IPS-18c (cell line): ENCODE measurements around the gene TMEM37.
A peak's percentile ranks its signal among the peaks of the same experiment; 100 is the strongest.

Experiments used
- H3K4me3 ChIP-seq: 2 replicates; pipeline ENCODE4 v1.7.0; 2013; ENCODE audit warnings: low read depth, mild to moderate bottlenecking, low read length, moderate library complexity; ENCODE audit not compliant: insufficient read depth
- H3K9me3 ChIP-seq: one replicate; pipeline ENCODE4 v1.6.1; 2013; ENCODE audit warnings: mild to moderate bottlenecking, low read length, moderate library complexity; ENCODE audit not compliant: control insufficient read depth, insufficient read depth

Gene TMEM37

DNA sequence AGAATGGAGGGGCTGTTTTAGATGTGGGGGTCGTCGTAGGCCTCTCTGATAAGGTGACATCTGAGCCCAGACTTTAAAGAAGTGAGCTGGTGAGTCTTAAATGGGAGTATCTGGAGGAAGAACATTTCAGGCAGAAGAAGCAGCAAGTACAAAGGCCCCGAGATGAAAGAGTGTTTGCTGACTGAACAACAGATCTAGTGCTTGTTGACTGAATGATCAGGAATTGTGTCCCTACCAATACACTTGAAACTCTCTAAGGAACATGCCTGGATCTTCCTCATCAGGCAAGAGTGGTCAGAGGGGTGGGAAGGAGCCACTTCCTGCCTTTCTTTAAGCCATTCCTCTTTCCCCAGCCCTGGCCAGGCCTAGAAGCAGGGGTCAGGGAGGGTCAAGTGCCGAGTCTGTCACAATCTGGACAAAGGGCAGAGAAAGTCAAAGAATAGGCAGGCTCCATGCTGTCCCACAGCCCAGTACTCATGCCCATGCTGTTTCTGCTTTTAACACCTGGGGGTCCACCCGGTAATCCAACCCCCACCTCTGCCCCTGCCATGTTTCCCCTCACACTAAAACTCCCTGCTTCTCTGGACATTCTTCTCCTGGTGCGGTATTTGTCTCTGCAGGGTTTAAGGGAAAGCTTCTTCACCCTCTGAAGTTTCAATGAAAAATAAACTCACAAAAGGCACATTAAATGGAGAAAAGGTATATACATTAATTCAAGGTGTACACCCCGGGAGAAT, 3.0 kb upstream of the TMEM37 start:
- no peak overlapping the region for H3K4me3 ChIP-seq
- no peaks in the 10 kb centered on the region for H3K9me3 ChIP-seq

DNA sequence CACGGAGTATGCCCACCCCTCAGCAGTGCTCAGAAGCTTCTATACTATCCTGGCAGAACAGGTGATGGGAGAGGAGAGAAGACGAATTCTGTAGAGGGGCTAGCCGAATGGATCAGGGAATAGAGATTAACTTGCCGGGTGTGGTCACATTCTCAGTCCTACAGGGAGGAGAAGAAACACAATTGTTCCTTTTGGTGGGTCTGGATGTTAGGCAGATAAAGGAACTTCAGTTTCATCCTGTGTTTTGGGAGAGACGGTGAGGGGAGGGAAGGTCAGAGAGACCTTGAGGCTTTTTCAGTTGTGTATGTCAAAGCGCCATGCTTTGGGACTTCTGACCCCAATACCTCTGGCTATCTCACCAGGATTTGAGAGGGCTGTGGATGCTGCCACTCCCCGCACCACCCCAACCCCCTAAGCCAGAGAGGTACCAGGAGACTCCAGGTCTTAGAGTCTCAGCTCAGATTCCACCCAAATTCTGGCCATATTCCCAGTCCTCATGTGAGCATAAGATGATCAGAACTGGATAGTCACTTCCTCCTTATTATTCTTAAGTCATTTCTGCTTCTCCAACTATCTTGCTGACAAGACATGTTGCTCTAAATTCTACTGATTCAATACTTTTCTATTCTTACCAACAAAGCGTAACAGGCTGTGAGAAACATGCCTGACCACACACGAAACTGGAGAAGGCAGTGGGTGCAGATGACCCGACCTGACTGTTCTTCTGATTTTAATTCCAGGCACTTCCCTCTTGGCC, 2.3 kb upstream of the TMEM37 start:
- Histone ChIP-seq H3K4me3 (no peak overlapping the region), H3K9me3 (no peaks in the 10 kb centered on the region)

DNA sequence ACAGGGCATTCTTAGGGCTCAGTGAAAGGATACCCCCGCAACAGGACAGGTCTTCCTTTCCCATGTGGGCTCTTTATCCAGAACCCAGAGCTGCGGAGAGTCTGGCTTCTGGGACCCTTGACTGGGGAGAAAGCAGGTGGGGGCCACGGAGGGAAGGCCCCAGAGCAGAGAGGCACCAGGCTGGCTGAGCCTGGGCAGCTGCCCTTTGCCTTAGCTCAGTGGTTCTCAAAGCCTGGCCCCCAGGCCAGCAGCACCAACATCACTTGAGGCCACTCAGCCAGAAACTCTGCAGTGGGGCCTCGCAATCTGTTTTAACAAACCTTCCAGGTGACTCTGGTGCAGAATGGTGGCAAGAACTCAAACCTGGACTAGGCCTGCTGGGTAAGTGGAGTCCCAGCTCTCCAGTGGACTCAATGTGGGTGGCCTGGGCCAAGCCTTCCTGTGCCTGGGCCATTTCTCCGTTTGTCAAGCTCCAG, 1.6 kb upstream of the TMEM37 start:
- Histone ChIP-seq H3K9me3 (no peaks in the 10 kb centered on the region), H3K4me3 (no peak overlapping the region)

DNA sequence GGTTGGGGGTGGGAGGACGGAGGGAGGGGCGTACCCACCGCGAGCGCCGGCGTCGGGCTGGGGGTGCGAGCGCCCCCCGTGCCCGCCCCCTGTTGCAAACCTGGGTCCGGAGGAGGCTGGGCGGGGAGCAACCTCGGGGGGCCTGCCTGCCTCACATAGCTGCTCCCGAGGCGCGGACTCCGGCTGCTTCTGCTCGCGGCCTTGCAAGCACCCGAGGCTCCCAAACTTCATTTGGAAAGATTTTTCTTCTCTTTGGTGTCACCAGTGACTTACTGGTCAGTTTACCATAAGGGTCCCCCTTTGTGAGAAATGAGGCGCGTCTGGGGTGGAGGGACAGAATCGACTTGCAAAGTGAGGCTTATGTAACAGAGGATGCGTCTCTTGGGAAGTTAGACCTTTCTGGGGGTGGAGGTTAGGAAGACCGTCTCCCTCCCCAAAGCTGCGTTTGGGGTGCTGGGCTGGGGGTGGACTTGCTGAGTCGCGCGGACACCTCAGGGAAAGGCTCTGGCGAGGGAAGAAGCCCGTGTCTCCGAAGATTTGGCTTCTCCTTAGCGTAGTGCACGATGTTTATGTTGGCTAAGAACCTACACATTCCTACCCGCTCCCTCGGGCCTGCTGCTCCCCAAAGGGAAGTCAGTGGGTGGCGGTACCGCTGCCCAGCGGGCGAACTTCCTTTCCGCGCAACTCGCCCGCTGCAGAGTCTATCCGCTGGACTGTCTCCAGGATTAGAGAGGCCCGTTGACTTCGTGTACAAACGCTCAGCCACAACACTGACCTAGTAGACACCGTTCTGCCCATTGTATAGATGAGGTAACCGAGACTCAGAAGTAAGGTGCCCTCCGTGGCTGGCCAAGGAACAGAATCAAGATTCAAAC, 559 bp downstream of the TMEM37 start:
- peak overlapping the region; percentile 75 for H3K4me3 ChIP-seq
- H3K9me3 ChIP-seq: no peaks in the 10 kb centered on the region

DNA sequence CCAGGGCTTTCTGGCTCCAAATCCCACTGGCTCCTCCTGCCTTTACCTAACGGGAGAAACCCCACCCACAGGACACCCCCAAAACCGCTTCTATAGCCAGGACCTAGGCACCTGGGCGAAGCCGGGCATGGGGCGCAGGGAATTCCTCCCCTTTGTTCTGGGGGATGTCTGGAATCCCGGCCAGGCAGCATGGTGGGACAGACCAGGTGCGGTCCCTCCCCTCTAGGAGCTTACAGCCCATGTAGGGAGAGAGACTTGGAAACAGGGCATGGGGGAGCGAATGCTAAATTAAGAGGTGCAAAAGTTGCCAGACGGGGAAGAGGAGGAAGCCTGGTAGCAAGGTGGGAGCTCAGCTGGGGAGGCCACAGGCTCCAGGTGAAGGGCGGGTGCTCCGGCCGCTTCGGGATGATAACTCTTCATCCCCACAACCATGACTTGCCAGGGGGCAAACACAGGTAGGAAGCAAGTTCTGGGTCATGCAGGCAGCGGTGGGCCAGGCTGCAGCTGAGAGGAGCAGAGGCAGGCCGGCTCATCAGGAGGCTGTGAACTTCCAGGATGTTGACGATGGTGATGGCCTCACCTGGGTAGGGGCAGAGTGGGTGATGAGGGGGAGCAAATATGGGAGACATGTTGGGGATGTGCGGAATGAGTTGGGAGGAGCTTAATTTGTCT, 1.3 kb downstream of the TMEM37 start:
- peak overlapping the region; percentile 75 for H3K4me3 ChIP-seq

DNA sequence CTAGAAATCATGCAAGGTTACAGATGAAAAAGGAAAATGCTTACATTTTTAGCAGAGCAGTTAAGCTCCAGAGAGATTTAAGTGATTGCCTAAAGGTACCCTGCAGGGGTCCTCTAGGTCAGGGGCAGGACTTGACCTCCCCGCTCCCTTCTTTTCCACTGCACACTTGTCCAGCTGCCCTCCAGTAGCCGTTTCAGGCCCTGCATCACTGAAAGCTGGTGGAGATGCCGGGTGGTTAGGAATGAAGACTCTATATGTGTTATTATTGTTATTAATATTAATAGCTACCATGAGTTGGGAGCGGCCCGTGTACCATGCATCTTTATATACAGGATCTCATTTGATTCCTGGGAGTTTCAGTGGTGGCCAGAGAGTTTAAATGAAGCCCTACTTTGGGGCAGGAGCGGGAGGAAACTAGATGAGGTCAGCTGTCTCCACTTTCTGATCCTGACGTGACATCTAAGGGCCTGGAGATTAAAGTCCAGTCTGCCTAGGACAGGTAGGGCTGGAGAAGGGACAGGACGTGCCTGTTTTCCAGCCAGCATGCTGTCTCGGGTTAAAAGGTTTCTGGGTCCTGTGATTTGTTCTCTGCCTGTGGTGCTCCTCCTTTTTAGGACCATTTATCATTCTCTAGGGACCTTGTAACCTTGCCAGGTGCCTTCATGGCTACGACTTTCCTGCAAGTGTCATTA, 2.1 kb downstream of the TMEM37 start:
- H3K9me3 ChIP-seq: no peaks in the 10 kb centered on the region
- no peak overlapping the region for H3K4me3 ChIP-seq

More for the DNA sequence above, 1.3 kb downstream of the TMEM37 start:
- no peaks in the 10 kb centered on the region for H3K9me3 ChIP-seq

DNA sequence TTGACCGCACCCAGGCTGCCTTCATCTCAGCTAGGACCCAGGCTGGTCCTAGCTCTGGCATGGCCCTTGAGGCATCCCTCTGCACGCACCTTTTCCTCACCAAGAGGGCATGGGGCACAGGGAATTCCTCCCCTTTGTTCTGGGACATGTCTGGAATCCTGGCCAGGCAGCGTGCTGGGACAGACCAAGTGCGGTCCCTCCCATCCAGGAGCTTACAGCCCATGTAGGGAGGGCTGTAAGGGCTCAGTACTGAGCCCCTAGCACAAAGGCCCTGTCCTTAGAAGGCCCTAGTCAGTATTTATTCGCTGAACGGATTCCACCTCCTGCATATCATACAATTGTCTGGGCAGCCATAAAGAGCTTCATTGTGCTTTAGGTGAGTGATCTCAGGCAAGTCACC, 3.0 kb downstream of the TMEM37 start:
- Histone ChIP-seq H3K9me3 (no peaks in the 10 kb centered on the region), H3K4me3 (no peak overlapping the region)

DNA sequence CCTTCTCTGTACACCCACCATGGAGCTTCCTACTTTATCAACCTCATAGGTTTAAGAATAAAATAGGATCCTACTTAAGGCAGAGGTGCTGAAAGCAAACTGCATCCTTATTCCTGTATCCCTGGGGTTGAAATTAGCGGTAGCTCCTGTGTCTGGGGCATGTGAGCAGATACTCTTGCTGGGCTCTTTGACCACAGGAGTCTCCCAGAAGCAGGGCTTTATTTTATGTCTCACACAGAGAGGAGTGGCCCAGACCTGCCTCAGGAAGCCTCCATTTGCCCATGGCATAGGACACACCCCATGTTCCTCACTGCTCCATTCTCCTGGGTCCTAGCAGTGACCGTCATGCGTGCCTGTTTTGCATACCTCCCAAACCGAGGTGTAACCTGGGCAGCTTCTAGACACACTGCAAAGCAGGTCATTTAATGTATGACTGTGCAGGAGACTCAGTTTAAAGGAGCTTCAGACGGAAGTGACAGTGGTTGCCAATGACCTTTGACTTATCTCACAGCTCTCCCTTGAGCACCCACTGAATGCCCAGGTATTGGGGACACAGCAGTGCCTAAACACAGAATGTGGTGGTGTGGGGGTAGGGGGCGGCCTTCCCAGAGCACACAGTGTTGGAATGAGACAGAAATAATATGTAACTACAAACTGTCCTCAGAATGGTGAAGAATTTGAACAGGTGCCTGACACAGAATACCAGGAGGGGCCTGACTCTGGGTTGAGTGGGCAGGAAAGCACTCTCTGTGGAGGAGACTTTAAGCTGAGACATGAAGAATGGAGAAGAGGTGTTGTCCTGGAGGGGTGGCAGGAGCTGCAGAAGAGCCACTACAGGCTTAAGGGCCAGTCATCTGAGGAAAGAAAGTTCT, 3.7 kb downstream of the TMEM37 start:
- Histone ChIP-seq H3K4me3 (no peak overlapping the region), H3K9me3 (no peaks in the 10 kb centered on the region)

DNA sequence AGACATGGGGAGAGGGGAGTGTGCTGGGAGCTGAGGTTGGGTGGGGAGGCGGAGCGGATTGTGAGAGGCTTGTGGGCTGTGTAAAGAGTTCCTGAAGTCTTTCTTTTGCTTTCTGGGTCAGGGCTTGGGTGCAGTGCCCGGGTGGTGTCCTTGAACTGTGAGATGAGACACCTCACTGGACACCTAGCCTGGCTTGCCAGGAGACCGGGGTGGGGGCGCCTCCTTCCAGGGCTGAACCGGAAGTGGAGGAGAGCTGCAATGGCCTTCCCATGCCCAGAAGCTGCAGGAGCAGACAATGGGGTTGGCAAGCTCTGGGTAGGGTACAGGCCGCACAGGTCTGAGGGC, 4.3 kb downstream of the TMEM37 start:
- no peak overlapping the region for H3K4me3 ChIP-seq
- H3K9me3 ChIP-seq: no peaks in the 10 kb centered on the region

DNA sequence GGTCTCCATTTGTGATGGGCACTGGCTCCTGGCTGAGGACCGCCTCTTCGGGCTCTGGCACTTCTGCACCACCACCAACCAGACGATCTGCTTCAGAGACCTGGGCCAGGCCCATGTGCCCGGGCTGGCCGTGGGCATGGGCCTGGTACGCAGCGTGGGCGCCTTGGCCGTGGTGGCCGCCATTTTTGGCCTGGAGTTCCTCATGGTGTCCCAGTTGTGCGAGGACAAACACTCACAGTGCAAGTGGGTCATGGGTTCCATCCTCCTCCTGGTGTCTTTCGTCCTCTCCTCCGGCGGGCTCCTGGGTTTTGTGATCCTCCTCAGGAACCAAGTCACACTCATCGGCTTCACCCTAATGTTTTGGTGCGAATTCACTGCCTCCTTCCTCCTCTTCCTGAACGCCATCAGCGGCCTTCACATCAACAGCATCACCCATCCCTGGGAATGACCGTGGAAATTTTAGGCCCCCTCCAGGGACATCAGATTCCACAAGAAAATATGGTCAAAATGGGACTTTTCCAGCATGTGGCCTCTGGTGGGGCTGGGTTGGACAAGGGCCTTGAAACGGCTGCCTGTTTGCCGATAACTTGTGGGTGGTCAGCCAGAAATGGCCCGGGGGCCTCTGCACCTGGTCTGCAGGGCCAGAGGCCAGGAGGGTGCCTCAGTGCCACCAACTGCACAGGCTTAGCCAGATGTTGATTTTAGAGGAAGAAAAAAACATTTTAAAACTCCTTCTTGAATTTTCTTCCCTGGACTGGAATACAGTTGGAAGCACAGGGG, 5.5 kb downstream of the TMEM37 start:
- H3K4me3 ChIP-seq: no peak overlapping the region
- peaks cover 3% of the 10 kb centered on the region for H3K9me3 ChIP-seq

DNA sequence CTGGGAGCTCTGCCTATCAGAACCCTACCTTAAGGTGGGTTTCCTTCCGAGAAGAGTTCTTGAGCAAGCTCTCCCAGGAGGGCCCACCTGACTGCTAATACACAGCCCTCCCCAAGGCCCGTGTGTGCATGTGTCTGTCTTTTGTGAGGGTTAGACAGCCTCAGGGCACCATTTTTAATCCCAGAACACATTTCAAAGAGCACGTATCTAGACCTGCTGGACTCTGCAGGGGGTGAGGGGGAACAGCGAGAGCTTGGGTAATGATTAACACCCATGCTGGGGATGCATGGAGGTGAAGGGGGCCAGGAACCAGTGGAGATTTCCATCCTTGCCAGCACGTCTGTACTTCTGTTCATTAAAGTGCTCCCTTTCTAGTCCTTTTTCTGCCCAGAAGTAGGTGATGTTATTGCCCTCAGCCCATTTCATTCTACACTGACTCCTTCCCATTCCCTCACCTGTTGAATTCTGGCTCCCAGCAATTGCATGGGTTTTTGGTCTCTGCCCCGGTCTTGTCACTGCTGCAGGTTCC, 6.5 kb downstream of the TMEM37 start:
- peaks cover 3% of the 10 kb centered on the region for H3K9me3 ChIP-seq
- H3K4me3 ChIP-seq: no peak overlapping the region

DNA sequence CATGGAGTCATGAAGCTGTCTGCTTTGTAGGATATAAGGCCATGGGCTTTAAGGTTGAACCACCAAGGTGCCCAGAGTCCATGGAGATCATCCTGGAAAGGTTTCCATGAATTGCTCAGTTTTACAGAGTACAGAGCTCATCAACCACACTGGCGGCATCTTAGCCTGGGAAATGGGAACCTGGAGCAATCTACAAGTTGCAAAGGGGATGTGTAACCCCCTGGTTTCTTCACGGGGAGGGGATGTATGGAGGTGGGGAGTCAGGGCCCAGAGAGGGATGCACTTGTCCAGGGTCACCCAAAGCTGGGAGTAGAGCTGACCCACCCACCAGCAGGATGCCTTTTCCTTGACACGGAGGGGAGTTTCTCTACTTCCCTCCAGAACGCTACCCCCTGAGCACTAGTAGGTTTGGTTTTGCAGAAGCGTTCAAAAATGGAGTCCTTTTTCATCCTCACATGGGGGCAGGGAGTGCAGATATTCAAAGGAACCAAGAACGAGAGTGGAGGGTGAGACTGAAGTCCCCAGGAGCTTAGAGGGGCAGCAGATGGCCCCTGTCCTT, 7.2 kb downstream of the TMEM37 start:
- Histone ChIP-seq H3K9me3 (peaks cover 3% of the 10 kb centered on the region), H3K4me3 (no peak overlapping the region)

DNA sequence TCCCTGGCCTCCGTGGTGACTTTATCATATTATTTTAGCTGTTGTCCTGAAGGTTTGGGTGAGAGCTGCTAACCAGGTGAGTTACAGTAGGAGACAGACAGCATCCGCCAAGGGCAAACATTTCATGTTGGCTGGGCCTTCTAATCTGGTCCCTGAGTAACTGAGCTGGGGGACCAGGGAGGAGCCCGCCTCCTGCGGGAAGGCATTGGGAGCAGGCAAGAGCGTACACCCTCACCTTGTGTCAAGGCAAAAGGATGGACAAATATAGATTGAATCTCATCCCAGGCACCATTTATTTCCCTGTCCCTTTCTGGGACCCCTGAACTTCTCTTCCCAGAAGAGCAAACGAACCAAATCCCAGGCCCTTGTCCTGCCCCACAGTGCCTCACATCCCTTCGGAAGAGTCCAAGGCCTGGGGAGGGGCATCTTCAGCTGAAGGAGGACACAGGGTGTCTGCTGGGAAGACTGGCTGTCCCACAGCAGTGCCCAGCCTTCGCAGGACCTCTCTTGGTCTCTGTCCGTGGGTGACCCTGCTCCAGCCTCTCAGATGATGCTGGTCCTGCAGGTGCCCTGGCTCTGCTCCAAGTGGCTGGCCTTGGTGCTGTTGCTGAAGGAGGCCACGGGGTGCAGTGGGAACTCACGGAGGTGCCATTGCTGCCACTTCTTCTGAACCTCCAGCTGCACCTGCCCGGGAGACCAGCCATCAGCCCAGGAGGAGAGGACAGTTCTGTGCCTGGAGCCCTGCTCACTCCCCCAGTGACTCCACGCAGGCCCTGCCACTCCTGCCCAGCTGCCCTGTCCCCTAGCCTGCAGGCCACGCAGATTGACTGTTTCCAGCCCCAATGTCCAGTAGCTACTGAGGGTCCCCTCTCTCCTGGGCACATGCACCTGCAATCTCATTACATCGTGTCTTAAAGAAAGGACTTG, 8.2 kb downstream of the TMEM37 start:
- H3K9me3 ChIP-seq: peaks cover 3% of the 10 kb centered on the region
- no peak overlapping the region for H3K4me3 ChIP-seq

DNA sequence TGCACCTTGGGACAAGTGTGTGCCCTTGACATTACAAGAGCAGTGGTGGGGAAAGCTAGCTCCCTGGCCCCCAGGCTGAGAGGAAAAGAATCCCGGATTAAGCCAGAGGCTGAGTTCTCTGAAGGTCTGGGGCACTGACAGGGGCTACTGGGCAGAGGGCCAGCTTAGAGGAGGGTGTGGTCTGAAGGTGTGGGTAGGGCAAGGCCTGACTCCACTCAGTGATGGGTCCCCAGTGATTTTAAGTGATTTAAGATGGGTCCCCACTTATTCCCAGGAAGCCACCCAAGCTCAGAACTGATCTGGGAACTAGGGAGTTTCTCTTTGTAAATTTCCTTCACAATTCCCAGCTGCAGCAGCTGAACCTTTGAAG, 8.8 kb downstream of the TMEM37 start:
- H3K4me3 ChIP-seq: no peak overlapping the region
- H3K9me3 ChIP-seq: peaks cover 3% of the 10 kb centered on the region
